HG03135 (cell line): ENCODE measurements around the gene HOXC11.

Source experiments
- ATAC-seq: cut with Tn5 transposase; IDR thresholded peaks from one replicate; pipeline ENCODE4 v1.9.1; 2021; ENCODE audit warnings: mild to moderate bottlenecking, moderate library complexity; ENCODE audit not compliant: unreplicated experiment

HOXC11 gene

DNA sequence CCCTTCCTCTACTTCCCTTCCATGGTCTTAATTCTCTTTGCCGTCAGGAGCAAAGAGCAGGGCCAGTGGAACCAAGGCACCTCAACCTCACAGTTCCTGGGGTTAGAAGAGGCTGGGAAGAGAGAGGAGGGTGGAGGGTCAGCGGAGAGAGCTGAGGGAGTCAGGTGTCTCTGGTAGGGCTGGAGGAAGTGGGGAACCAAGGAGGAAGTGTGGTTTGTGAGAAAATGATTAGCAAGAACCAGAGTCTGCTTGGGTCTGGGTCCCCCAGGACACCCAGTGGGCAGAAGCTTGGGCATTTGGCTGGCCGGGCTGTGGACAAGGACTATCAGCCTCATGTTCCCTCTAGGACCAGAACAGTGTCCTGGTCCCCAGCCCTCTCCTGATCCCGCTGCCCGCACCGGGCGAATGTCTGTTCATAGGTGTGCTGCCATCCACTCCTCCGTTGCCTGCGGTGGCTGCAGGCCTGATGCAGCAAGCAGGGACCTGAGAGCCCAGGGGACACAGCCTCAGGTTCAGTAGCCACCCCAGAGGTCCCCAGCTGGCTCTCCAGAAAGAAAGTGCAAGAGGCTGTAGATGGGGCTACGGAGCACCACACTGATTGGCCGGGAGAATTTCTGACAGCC lies 15.9 kb upstream of the HOXC11 start:
- ATAC-seq = no peak

DNA sequence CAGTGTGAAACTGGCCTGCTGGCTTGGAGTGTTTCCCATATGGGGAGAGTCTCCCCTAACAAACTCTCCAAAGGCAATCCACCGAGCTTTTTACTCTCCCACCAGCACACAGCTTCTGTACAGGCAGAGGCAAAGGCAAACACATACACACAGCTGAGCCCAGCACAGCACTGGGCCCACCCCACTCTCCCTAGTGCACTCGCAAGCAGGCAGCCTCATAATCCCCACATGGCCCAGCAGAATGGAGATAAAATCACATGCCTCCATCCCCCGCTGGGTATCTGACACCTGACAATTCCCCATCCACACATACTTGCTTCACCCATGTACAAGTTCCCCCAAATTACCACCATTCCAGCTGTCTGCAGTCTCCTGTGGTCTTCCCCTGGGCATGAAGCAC lies 14.8 kb upstream of the HOXC11 start:
- ATAC-seq = no peak

DNA sequence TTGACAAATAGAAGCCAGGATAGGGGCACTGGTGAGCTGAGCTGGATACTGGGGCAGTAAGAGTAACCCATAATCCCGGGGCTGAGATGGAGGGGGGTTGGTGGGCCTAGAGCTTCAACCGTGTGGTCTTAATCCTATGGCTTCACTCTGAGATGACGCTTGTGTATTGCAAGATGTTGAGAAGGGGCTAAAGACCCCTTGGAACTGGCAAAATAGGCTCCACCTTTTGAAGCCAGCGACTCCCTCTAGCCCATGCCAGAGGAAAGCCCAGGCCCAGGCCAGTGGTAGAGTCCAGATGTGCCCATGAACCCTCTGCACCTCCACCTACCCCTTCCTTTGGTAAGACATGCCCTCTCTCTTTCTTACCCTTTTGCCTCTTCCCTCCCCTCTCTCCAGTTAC lies 13.6 kb upstream of the HOXC11 start:
- ATAC-seq = no peak

DNA sequence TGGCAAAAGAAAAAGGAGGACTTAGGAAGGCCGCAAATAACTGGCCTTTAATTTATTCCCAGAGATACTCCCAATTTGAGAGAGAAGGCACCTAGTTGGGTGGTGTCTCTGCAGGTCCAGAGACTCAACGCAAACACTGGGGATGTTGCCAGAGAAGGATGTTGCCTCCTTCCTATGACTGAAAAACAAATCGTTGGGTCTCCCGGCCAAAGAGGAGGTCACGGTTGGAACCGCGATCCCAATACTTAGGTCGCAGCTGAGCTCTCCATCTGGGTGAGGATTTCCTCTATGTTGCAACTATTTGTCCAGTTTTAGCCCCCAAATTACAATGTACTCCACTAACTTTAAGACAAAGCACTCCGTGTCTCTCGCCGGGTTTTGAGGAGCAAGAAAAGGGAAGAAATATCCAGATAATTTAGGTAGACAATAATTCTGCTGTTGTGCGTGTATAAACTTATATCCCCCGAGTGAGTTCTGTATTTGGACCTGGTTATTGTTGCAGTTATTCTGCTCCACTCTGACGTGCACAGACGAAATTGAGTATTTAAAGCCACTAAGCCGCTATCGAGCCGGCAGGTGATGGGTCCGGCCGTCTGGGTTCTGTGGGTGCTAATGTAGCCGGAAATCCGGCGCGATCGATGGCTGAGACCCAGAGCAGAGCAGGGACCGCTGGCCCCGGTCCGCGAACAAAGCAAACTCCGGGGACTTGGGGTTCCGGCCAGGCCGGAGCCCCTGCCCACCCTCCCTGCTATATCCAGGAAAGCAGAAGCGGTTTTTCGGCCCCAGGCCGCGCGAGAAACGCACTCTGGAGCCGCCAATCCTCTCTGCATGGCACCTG lies 12.5 kb upstream of the HOXC11 start:
- ATAC-seq = no peak

DNA sequence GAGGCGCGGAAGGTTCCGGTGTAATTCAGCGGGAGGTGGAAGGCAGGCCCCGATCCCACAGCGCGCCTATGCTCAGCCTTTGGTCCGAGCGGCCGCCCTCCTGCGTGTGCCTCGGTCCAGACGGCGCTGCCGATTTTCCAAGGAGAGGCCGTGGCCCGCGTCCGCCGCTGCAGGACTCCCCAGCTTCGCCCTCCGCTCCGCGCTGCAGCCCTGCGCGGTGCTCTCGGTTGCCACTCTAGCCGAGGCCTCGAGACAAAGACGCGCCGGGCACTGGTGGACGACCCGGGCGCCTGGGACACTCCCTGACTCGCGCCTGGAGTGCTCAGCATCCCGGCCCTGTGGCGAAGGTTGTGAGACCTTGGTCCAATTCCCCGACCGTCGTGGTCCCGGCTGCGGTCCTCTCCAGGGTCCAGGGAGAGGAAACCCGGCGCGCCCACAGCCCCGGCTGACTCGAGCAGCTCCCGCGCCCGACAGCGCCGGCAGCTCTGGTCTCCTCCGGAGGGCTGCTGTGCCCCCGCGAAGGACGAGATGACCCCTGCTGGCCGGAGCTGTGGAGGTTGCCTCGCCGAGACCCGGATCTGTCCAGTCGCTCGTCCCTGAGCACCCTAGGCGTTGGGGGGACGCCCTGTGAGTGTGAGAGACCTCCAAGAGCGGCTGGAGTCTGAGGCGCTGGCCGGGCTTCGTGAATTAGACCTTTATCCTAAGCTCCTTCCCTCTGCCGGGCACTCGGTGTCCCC lies 11.7 kb upstream of the HOXC11 start:
- ATAC-seq = no peak

DNA sequence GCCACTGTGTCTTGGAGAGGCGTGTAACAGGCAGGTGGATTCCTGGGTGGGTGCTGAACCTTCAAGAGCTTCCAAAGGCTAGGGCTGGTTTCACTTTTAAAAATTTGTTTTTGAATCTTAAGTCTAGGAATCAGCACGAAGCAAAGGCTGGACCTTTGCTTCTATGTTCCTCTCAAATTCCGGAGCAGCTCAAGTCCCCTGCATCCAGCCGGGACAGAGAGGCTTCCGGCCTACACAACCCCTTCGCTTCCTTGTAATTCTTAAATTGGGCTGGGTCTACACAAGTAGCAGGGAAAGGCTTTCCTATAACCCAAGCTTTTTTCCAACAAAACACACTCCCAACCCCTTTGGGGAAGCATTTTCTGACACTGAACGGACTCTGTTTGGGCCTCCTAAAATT lies 9.9 kb upstream of the HOXC11 start:
- no peak for ATAC-seq

DNA sequence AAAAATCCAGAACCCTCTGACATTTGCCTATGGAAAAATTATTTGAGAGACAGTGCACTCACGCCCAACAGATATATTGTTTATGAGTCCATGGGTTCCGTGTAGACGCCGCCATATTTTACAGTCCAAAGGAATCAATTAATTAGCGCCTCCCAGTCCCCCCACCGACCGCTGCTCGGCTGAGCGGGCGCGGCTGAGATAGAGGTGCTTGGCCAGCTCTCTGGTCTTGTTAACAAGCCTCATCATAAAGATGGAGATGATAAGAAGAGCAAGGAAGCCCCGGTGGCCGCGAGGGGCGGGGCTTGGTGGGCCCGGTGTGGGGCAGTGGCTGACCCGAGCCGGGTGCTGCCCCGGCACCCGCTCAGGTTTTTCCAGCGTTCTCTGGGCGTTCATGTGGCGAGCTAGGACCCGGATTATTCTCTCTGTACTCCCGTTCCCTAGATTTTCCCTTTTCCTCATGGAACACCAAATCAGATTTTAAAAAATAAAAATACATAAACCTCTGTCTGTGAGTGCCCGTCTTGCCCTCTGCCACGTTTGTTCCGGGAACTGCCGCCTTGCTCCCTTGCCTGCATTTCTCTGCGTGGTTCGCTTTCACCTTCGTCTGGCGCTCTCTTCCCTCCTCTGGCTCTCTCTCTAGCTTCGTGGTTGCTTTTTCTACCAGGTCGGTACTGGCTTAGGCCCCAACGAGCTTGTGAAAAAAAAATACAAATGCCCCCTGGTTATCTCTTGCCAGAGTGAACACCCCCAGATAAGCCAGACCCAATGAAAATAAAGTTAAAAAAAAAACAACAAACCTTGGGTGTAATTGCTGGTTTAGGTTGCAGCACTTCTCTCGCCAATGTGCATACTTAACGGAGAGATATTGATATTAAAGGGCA lies 9.3 kb upstream of the HOXC11 start:
- no peak for ATAC-seq

DNA sequence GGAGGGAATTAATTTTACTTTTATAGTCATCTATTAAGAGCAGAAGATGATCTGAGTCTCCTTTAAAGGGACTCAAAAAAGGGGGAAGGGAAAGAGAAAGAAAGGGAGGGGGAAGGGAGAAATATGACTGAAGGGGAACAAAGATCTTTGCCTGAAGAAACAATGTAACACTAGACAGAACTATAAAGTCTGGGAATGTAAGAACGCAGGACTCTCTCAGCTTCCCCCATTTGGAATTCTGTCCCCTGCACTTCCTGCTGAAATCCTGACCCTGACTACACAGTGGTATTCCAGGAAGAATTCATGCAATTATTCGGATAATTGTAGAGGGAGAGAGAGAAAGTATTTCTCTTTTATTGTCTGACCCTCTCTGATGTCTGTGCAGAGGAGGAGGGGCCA lies 8.6 kb upstream of the HOXC11 start:
- ATAC-seq = no peak

DNA sequence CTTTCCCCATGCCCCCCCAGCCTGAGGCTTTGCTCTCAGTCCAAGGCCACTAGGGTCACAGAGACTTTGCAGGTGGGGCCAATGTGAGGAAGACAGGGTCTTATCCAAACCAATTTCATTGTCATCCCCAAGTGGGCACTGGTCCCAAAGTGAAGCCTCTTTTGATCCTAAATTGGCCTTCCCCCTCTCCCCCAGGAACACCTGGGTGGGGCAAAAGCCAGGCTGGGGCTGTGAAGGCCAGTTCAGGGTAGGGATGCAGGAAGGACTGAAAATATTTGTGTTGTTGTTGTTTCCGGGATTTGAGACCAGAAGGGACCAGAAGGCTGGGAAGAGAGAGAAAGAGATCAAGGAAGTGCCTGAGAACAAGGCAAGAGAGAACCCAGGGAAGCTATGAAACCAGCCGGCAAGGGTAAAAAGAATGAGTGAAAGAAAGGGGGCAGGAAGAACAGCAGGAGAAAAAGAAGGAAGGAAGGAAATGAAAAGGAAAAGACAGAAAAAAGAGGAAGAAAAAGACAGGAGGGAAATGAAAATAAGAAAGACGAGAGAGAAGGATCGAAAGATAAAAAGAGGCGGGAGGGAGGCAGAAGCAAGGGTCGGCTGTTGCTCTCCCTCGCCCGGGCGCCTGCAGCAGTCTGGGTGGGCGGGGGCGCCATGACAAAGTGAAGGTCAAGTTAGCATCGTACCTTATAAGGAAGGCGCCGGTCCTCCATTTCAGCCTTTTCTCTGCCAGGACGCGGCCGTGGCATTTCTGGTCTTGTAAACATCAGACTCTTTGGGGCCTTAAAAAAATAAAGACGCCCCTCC lies 7.4 kb upstream of the HOXC11 start:
- ATAC-seq = no peak

DNA sequence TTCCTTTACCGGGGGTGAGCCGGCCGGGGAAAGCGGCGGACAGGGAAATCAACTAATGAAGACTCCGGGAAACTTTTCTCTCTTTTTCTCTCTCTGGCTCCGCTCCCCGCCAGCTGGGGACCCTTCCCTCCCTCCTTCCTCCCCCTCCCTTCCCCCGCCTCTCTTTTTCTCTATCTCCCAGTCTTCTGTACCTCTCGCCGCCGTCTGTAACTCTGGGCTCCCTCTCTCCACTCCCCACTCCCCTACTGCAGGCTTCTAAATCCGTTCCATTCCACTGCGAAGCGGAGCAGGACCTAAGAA lies 6.9 kb upstream of the HOXC11 start:
- no peak for ATAC-seq

DNA sequence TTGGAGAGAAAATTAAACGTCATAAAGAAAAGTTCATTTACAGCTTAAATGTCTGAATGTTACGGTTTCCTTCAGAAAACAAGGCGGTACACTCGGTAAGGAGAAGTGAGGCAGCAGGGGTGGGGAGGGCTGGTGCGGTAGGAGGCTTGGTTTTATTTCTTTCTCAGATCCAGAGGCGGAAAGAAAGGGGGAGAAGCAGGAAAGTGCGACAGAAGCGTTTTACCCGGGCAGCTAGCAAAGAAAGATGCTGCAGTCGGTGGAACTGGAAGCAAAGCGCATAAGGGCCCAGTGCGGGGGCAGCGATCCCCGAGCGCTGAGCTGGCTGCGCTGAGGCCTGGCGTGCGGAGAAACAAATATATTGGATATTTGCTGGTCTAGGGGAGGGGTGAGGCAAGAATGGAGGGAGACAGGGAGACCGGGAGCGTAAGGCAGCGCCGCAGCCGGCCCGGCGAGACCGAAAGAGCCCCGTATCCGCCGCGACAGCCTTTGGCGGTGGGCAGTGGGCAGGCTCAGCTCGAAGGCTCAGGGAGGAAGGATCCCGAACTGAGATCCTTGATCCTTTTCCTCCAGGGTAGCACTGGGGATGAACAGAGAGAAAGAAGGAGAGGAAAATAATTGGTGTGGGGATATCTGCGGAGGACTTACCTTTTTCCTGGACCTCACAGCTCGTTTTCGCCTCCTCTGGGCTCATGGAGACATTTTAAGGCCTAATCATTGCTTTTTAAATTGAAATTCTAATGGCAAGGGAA lies 6.4 kb upstream of the HOXC11 start:
- no peak for ATAC-seq

DNA sequence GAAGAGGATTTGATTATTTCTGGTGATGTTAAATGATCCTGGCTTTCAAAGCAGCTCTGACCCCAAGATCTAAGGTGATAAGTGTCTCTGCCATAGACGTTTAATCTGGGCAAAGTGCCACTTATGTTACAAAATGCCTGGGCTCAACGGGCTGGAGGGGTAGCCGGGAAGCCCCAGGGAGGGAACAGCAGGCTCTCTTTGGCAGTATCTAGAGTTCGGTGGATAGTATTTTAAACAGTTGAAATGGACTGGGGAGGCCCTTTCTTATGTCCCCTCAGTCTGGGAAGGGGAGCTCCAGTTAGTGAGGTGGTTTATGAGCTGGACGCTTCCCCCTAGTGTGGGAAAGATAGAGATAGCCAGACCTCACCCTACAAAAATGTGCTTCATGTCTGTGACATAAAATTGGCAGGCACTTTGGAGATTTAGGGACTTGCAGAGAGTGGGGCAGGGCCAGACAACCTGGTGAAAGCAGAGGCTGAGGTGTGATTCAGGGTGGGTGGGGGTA lies 5.5 kb upstream of the HOXC11 start:
- no peak for ATAC-seq

DNA sequence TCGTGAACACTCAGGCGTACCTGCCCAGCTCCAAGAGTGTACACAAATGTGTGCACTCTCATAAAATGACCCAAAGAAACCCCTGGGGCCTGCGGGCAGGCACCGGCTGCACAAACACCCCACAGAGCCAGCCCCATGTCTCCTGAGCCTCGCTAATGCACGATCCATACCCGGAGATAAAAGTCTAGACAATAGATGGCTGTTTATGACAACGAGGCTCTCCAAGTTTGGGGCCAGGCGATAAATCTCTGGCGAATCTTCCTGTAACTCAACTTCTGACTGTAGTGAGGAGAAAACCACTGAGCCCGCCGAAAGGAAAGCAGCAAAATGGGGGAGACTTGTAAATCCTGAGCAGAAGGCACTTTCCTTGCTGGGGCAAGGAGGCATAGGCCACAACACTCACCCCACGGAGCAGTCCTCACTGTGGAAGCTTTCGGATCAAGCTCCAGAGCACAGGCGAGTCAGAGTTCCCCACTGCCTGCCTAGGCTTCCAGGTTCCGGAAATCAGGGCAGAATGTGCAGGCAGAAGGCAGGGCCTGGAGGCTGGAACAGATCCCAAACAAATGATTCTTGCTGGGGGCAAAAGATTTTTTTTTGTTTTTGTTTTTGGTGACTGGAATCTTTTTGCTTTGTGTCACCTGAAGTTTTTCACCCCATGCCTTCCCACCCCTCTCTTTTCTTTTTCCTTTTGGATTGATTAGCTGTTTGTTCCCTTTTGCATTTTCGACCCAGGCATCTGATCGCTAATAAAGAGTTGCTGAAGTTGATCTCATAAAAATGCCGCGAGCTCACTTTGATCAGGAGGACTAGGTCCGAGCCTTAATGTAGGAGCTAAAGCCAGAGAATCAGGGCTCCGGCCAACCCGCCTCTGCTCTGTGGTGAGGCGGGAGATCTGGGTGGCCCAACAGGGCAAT lies 4.5 kb upstream of the HOXC11 start:
- no peak for ATAC-seq

DNA sequence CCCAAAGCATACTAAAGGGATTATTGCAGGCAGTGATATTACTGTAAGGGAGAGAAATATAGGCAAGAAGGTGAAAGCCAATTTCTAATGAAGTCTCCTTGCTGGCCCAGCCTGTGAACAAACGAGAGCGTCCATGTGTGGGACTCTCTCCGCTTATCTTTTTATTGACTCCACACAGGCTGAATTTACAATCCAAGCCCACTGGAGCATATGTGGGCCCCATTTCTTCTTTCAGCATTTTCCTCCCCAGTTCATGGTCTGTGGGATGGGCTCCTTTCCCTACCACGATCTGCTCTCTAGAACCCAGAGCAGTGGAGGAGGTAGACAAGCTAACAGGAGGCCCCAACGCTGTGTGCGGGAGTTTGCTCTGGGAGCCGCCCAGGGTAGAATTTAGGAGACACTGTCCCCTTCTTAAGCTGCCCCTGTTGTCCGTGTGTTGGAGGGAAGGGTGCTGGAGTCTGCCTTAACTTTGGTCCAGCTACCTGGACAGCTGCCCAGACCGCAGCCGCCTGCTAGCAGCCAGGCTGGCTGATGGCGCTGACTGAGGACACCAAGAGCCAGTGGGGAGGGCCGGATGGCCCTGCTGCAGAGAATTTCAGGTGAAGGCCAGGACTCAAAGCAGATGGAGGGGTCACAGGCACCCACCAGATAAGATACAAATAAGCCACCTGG lies 3.2 kb upstream of the HOXC11 start:
- no peak for ATAC-seq

DNA sequence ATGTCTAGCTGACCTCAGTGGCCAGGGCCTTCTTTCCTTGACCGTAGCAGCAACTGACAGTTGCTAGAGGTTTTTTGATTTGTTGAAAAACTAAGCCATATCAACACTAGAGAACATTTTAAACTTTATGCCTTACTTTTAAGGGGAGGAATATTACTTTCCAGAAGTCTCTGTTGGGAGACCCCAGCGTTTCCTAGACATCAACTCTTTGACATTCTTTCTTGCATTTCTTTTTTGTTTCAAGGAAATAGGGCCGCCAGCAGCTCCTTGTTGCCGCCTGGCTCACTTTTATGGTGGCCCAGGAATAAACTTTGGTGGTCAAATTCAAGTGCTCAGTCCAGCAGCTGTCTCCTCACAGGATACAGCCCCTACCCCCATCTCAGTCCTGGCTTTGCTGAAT lies 2.5 kb upstream of the HOXC11 start:
- ATAC-seq = no peak

DNA sequence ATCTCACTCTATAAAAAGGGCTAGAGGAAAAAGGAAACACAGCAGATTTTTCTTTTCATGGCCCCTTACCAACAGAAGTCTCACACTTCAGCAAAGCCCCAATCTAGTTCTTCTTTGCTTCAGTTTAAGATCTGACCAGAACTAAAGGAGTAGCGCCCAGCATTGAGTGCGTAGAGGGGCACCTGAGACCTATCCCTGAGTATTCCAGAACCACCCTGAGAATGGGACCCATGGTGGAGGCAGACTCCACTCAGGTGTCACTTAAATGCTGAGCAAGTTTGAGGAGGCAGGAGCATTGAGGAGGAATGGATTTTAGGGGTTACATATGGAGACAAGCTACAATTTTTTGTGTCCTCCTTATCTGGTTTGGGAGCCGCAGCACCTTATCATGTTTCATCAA lies 1.8 kb upstream of the HOXC11 start:
- no peak for ATAC-seq

DNA sequence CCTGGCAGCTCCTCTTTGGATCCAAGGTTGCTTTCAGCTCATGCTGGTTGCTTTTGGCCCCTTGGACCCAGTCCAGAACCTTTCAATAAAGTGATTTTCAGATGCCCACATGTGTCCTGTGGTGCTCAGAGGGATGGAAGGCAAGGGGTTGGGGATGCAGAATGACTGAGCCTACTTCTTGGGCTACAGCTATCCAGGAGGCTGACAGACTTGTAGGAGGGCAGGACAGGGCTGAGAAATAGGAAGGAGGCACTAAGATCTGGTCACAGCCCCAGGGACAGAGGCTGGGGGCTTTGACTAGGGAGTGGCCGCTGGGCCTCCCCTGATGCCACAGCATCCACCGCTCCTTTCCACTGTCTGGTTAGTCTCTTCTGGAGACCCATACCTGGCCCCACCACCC lies 1.2 kb upstream of the HOXC11 start:
- ATAC-seq = no peak

DNA sequence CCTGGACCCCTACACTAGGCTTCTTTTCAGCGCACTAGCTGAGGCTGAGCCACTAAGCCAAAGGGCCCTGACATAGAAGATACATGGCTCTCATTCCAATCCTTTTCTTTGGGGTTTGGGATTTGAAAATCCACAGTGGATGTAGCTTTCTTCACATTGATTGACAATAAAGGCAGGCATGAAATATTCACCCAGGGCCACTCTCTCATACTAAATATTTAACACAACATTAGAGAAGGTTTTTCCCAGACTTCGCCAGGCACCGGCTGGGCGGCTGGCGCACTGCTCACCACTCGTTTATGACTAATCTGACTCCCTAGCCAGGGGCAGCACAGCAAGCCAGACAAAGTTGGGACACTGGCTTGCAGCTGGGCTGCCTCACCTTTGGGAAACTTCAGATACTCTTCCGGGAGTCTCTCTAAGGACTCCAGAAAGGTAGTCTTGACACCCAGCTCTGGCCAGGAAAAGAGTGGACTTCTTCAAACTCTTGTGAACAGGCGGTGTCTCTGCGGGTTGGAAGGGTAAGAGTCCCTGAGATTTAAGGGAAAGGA lies 699 bp upstream of the HOXC11 start:
- no peak for ATAC-seq
